Measurements from ENCODE around the gene HACL1.

Gene HACL1

GRCh38 chr3:15525790-15526189 lies 75.6 kb downstream of the HACL1 start:
- DNase-seq (ENCODE audit: extremely low read depth, low read depth), result no peak
- no peak for TF ChIP-seq CTCF (IDR thresholded peaks at IDR 0.05; ENCODE audit: low read depth, low read length)

- DNase-seq (ENCODE audit: extremely low read depth, low read depth), result no peak
- TF ChIP-seq CTCF (IDR thresholded peaks at IDR 0.05; ENCODE audit: low read depth, low read length), result no peak
Observed at GRCh38 chr3:15523660-15524417, 77.5 kb downstream of the HACL1 start.

- DNase-seq (ENCODE audit: extremely low read depth, low read depth), result no peak
- TF ChIP-seq CTCF (IDR thresholded peaks at IDR 0.05; ENCODE audit: low read depth, low read length), result no peak
Observed at GRCh38 chr3:15522016-15522415, 79.4 kb downstream of the HACL1 start.

GRCh38 chr3:15521573-15521965 lies 79.8 kb downstream of the HACL1 start, which contains the start of gene COLQ:
Gene COLQ, minus strand, starts transcription at chr3:15521706. Its CDS starts 81 bp downstream, at chr3:15521625.
- no peak for DNase-seq (ENCODE audit: extremely low read depth, low read depth)
- TF ChIP-seq CTCF (IDR thresholded peaks at IDR 0.05; ENCODE audit: low read depth, low read length), result no peak

GRCh38 chr3:15520804-15521572 lies 80.4 kb downstream of the HACL1 start:
- no peak for DNase-seq (ENCODE audit: extremely low read depth, low read depth)
- no peak for TF ChIP-seq CTCF (IDR thresholded peaks at IDR 0.05; ENCODE audit: low read depth, low read length)

GRCh38 chr3:15520185-15520584 lies 81.2 kb downstream of the HACL1 start:
- TF ChIP-seq CTCF (IDR thresholded peaks at IDR 0.05; ENCODE audit: low read depth, low read length), result no peak
- no peak for DNase-seq (ENCODE audit: extremely low read depth, low read depth)

GRCh38 chr3:15519096-15519495 lies 82.3 kb downstream of the HACL1 start:
- no peak for TF ChIP-seq CTCF (IDR thresholded peaks at IDR 0.05; ENCODE audit: low read depth, low read length)
- no peak for DNase-seq (ENCODE audit: extremely low read depth, low read depth)

All from AG09319 (cell line).